Activated naive CD8-positive, alpha-beta T cell treated with anti-CD3 and anti-CD28 coated beads, Interleukin-2, amount 10 ng/mL, durations not matched to agents 7 days and 5 days (primary cell): ENCODE data around the gene PLD4. TPM values are rescaled to one million over a fixed set of nuclear protein-coding genes. Genes with fewer than 3 reads are reported as not detected.
"Not testable (repeated sequence)": the region's sequence is repeated elsewhere in the genome, so short reads cannot be mapped to it uniquely, and the experiment has no call there.

ENCODE experiments used
- ATAC-seq: fragments of 150-1000 bp; cut with Tn5 transposase; one replicate; pipeline ENCODE4 v1.10.0; 2021; ENCODE audit warnings: low read depth, moderate library complexity
- POLR2A ChIA-PET: fragments of 350-600 bp; sonication (Branson Sonifier 250); formaldehyde crosslinking; loops from one replicate; lab custom pipeline; 2021; ENCODE audit warnings: antibody characterized with exemption; lab: Charles Lee
- DNase-seq: peaks from one replicate; pipeline ENCODE4 v3.0.0; 2021
- H3K27ac Mint-ChIP-seq: one replicate; pipeline ENCODE4 v1.8.0; 2022; ENCODE audit warnings: mild to moderate bottlenecking, mixed read lengths
- H3K27me3 Mint-ChIP-seq: one replicate; pipeline ENCODE4 v1.8.0; 2022; ENCODE audit warnings: mild to moderate bottlenecking, moderate library complexity, mixed read lengths
- H3K36me3 Mint-ChIP-seq: one replicate; pipeline ENCODE4 v1.8.0; 2021; ENCODE audit warnings: mild to moderate bottlenecking, mixed read lengths
- H3K4me1 Mint-ChIP-seq: one replicate; pipeline ENCODE4 v1.8.0; 2021; ENCODE audit warnings: mixed read lengths
- H3K4me3 Mint-ChIP-seq: one replicate; pipeline ENCODE4 v1.8.0; 2022; ENCODE audit warnings: mild to moderate bottlenecking, moderate library complexity, mixed read lengths
- H3K9me3 Mint-ChIP-seq: one replicate; pipeline ENCODE4 v1.8.0; 2021; ENCODE audit warnings: mixed read lengths
- total RNA-seq, 2 experiments: library from RNA; stranded (reverse); gene quantifications; one replicate each; pipeline ENCODE4 v1.2.3, GENCODE V29; 2021

PLD4 gene
- total RNA-seq, 2 experiments from 2014 or later = 0.06 TPM; not detected in 1

- Mint-ChIP-seq H3K27ac (no peak overlapping the region), H3K4me3 (no peak overlapping the region), H3K9me3 (no peaks in the 10 kb centered on the region), H3K4me1 (peaks cover 3% of the 10 kb centered on the region), H3K27me3 (peaks cover 39% of the 10 kb centered on the region), H3K36me3 (no peaks in the 10 kb centered on the region)
- POLR2A ChIA-PET = no interaction called here
- no peak for DNase-seq
- no peak for ATAC-seq
Measured at GRCh38 chr14:104899781-104900180, 24.9 kb upstream of the PLD4 start.

DNA sequence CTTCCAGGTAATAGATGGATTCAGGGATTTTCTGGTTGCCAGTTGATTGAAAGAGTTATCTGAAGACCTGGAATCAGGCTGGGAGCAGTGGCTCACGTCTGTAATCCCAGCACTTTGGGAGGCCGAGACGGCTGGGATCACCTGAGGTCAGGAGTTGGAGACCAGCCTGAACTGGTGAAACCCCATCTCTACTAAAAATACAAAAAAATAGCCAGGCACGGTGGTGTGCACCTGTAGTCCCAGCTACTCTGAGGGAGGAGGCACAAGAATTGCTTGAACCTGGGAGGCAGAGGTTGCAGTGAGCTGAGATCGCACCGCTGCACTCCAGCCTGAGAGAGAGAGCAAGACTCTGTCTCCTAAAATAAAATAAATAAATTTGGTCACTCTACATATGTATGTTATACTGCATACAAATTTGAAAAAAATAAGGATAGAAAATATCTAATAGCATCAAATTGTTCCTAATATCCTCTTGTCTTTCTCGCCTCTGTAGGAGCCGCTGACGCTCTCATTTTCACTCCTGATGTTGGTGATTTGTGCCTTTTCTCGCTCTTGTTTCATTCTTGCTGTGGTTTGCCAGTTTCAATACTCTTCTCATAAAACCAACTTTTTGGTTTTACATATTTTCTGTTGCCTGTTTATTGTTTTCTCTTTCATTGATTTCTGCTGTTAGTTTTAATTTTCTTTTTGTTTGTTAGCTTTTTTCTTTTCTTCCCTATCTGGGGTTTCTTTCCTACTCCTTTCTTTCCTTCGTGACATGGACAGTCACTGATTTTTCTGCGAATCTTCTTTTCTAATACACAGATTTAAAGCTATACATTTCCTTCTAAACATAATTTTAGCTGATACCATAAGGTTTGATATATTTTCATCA, 23.8 kb upstream of the PLD4 start:
- ATAC-seq = no peak
- peaks cover 39% of the 10 kb centered on the region for H3K27me3 Mint-ChIP-seq
- no peak overlapping the region for H3K4me3 Mint-ChIP-seq

DNA sequence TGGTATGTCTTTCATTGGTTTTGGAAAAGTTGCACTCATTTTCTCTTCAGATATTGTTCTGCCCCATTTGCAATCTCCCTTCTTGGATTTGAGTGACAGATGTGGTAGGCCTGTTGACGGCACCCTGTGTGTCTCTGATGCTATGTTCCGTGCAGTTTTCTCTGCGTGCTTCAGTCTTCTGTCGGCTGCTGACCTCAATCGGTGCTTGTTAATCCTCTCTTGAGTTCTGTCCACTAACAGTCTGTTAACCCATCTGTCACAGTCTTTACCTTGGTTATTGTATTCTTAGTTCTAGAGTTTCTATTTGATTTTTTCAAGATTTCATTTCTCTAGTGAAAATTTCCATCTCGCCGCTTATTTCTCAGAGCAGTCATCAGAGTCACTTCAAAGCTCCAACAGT, 20.7 kb upstream of the PLD4 start:
- Mint-ChIP-seq H3K4me1 (peaks cover 4% of the 10 kb centered on the region), H3K27ac (no peak overlapping the region), H3K27me3 (peaks cover 52% of the 10 kb centered on the region), H3K9me3 (no peaks in the 10 kb centered on the region), H3K36me3 (no peaks in the 10 kb centered on the region), H3K4me3 (no peak overlapping the region)
- POLR2A ChIA-PET = no interaction called here
- DNase-seq (no peak), ATAC-seq (no peak)

More for the DNA sequence above, 23.8 kb upstream of the PLD4 start:
- no peak for DNase-seq
- POLR2A ChIA-PET = no interaction called here
- no peaks in the 10 kb centered on the region for H3K36me3 Mint-ChIP-seq
- H3K27ac Mint-ChIP-seq = no peak overlapping the region
- H3K9me3 Mint-ChIP-seq = no peaks in the 10 kb centered on the region
- H3K4me1 Mint-ChIP-seq = peaks cover 5% of the 10 kb centered on the region

DNA sequence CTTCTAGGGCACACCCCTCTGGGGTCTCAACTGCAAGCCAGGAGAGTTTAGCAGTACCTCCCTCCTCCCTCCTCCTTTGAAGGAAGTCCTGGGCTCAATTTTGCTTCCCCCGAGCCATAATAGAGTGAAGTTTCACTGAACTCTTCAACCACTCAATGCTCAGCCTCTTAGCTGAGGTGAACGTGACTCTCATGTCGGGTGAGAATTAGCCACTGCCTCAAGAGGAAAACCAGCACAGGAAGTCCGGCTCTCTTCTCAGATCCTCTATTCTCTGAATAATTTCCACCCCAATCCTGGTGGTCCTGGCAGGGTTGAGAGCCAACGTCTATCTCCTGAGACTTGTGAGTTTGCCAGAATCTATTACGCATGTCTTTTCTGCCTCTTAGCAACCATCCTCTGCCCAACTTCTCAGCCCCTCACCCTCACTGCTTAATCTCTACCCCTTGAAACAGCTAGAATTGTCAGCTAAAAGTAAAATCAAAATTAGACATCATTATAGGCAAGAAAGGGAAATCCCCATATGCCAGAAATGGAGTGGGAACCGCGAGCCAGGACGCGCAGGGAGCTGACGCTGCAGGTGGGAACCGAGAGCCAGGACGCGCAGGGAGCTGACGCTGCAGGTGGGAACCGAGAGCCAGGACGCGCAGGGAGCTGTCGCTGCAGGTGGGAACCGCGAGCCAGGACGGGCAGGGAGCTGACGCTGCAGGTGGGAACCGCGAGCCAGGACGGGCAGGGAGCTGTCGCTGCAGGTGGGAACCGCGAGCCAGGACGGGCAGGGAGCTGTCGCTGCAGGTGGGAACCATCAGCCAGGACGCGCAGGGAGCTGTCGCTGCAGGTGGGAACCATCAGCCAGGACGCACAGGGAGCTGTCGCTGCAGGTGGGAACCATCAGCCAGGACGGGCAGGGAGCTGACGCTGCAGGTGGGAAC, 19.8 kb upstream of the PLD4 start:
- H3K36me3 Mint-ChIP-seq, POLR2A ChIA-PET, H3K4me1 Mint-ChIP-seq, H3K9me3 Mint-ChIP-seq, H3K27ac Mint-ChIP-seq, DNase-seq, ATAC-seq: not testable (repeated sequence)
- peak overlapping the region; percentile 9 for H3K4me3 Mint-ChIP-seq
- H3K27me3 Mint-ChIP-seq = peaks cover 55% of the 10 kb centered on the region

GRCh38 chr14:104905579-104905933, 19.1 kb upstream of the PLD4 start:
- POLR2A ChIA-PET, DNase-seq, H3K4me1 Mint-ChIP-seq, H3K27ac Mint-ChIP-seq, H3K4me3 Mint-ChIP-seq, H3K36me3 Mint-ChIP-seq, H3K9me3 Mint-ChIP-seq, ATAC-seq: not testable (repeated sequence)
- H3K27me3 Mint-ChIP-seq = peaks cover 52% of the 10 kb centered on the region

GRCh38 chr14:104908303-104908702, 16.4 kb upstream of the PLD4 start:
- DNase-seq = no peak
- Mint-ChIP-seq H3K27me3 (peaks cover 35% of the 10 kb centered on the region), H3K27ac (no peak overlapping the region), H3K36me3 (no peaks in the 10 kb centered on the region), H3K9me3 (peaks cover 13% of the 10 kb centered on the region), H3K4me3 (no peak overlapping the region), H3K4me1 (peaks cover 4% of the 10 kb centered on the region)
- no peak for ATAC-seq
- POLR2A ChIA-PET = no interaction called here

DNA sequence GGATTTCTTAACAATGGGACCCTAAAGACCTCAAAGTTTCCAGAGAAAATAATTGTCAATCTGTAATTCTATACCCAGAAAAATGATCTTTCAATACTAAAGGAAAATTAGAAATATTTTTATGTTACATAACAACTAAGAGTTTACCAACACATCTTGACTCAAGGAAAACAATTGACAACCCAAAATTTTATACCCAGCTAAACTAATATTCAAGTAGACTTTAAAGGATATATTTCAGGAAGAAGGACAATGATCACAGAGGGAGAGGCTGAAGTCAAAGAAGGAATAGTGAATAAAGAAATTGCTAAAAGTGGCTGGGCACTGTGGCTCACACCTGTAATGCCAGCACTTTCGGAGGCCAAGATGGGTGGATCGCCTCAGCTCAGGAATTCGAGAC, 12.6 kb upstream of the PLD4 start:
- peaks cover 13% of the 10 kb centered on the region for H3K9me3 Mint-ChIP-seq
- POLR2A ChIA-PET = no interaction called here
- no peak for ATAC-seq
- H3K4me3 Mint-ChIP-seq = no peak overlapping the region
- H3K4me1 Mint-ChIP-seq = no peaks in the 10 kb centered on the region
- DNase-seq = no peak
- H3K27me3 Mint-ChIP-seq = peaks cover 49% of the 10 kb centered on the region
- no peak overlapping the region for H3K27ac Mint-ChIP-seq
- H3K36me3 Mint-ChIP-seq = no peaks in the 10 kb centered on the region

GRCh38 chr14:104913435-104913834, 11.2 kb upstream of the PLD4 start:
- H3K36me3 Mint-ChIP-seq = no peaks in the 10 kb centered on the region
- peaks cover 13% of the 10 kb centered on the region for H3K9me3 Mint-ChIP-seq
- H3K27ac Mint-ChIP-seq = no peak overlapping the region
- DNase-seq (no peak), ATAC-seq (no peak)
- no peaks in the 10 kb centered on the region for H3K4me1 Mint-ChIP-seq
- peaks cover 38% of the 10 kb centered on the region for H3K27me3 Mint-ChIP-seq
- POLR2A ChIA-PET = no interaction called here
- H3K4me3 Mint-ChIP-seq = no peak overlapping the region

- H3K9me3 Mint-ChIP-seq = peaks cover 3% of the 10 kb centered on the region
- no peak overlapping the region for H3K4me3 Mint-ChIP-seq
- peaks cover 38% of the 10 kb centered on the region for H3K27me3 Mint-ChIP-seq
- no peak for ATAC-seq
- no peak overlapping the region for H3K27ac Mint-ChIP-seq
- H3K36me3 Mint-ChIP-seq = no peaks in the 10 kb centered on the region
- POLR2A ChIA-PET = no interaction called here
- DNase-seq = no peak
- H3K4me1 Mint-ChIP-seq = no peaks in the 10 kb centered on the region
Measured at GRCh38 chr14:104917116-104917515, 7.6 kb upstream of the PLD4 start.

GRCh38 chr14:104917993-104918392, 6.7 kb upstream of the PLD4 start:
- POLR2A ChIA-PET = no interaction called here

DNA sequence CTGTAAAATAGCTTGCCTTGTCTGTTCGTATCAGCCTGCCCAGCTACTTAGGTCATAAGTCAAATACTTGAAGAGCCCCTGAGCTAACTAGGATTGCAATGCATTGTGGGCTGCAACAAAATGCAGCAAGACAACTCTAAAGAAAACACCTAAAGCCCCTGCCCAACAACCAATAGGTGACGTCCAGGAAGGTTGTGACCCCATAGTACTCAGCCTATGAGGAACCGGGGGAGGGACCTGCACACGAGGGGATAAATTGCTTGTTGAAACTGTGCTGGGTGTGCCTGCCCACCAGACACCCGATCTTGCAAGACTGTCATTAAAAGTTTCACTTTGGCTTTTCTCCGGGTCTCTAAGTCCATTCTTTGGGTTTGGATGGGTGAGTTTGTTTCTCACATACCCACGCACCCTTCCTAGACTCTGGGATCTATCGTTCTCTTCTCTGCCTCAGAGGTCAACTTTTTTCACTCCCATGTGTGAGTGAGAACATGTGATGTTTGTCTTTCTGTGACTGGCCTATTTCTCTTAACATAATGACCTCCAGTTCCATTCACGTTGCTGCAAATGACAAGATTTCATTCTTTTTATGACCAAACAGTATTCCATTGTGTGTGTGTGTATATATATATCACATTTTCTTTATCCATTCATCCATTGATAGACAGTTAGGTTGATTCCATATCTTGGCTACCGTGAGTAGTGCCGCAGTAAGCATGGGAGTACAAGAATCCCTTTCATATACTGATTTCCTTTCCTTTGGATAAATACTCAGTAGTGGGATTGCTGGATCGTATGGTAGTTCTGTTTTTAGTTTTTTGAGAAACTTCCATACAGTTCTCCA, 5.3 kb upstream of the PLD4 start:
- DNase-seq, H3K27ac Mint-ChIP-seq, H3K4me3 Mint-ChIP-seq, POLR2A ChIA-PET, H3K9me3 Mint-ChIP-seq, H3K36me3 Mint-ChIP-seq, H3K4me1 Mint-ChIP-seq, ATAC-seq: not testable (repeated sequence)
- H3K27me3 Mint-ChIP-seq = peaks cover 25% of the 10 kb centered on the region

More at GRCh38 chr14:104917993-104918392, 6.7 kb upstream of the PLD4 start:
- no peak for ATAC-seq
- H3K4me1 Mint-ChIP-seq = no peaks in the 10 kb centered on the region
- no peaks in the 10 kb centered on the region for H3K36me3 Mint-ChIP-seq
- peaks cover 2% of the 10 kb centered on the region for H3K9me3 Mint-ChIP-seq
- peaks cover 37% of the 10 kb centered on the region for H3K27me3 Mint-ChIP-seq
- H3K27ac Mint-ChIP-seq = no peak overlapping the region
- DNase-seq = no peak
- no peak overlapping the region for H3K4me3 Mint-ChIP-seq

- no peak overlapping the region for H3K4me3 Mint-ChIP-seq
- ATAC-seq = no peak
- POLR2A ChIA-PET = no interaction called here
Measured at GRCh38 chr14:104919993-104920315, 4.7 kb upstream of the PLD4 start.

More at GRCh38 chr14:104919993-104920315, 4.7 kb upstream of the PLD4 start:
- Mint-ChIP-seq H3K27me3 (peaks cover 19% of the 10 kb centered on the region), H3K4me1 (no peaks in the 10 kb centered on the region), H3K36me3 (no peaks in the 10 kb centered on the region), H3K9me3 (peaks cover 4% of the 10 kb centered on the region), H3K27ac (no peak overlapping the region)
- no peak for DNase-seq
